Measurements from ENCODE around the gene SLC2A4RG. TPM values are rescaled to one million over a fixed set of nuclear protein-coding genes. Genes with fewer than 3 reads are reported as not detected.

Gene SLC2A4RG
- total RNA-seq, 2 experiments from 2014 or later: 123 to 125 TPM

- Histone ChIP-seq H3K4me1 (ENCODE audit: insufficient read depth, low read length) (peaks cover 30% of the 10 kb centered on the region), H3K27me3 (ENCODE audit: control insufficient read depth in 1 of 2, insufficient read depth in 2 of 2, low read length in 2 of 2) (no peaks in the 10 kb centered on the region), H3K9me3 (ENCODE audit: control insufficient read depth in 1 of 2, insufficient read depth in 1 of 2, low read length in 2 of 2) (no peaks in the 10 kb centered on the region), H3K4me3 (ENCODE audit: low read length) (no peak overlapping the region), H3K36me3 (ENCODE audit: insufficient read depth, low read length) (peaks cover 29% of the 10 kb centered on the region), H3K27ac (ENCODE audit: low read depth in 1 of 2, low read length in 2 of 2) (no peak overlapping the region)
- H3K36me3 Mint-ChIP-seq (ENCODE audit: low read depth): peaks cover 7% of the 10 kb centered on the region
- no peak for DNase-seq
- intact Hi-C loops (cut with DNase I, micrococcal nuclease): no loop called here
- no peak for TF ChIP-seq CTCF (IDR thresholded peaks at IDR 0.05)
- no peak for ATAC-seq (ENCODE audit: poor library complexity)
- H3K27ac Mint-ChIP-seq: peak overlapping the region; percentile 71
- H3K4me3 Mint-ChIP-seq: no peak overlapping the region
- H3K27me3 Mint-ChIP-seq: no peaks in the 10 kb centered on the region
- no peaks in the 10 kb centered on the region for H3K9me3 Mint-ChIP-seq
- CTCF ChIA-PET: no interaction called here
- H3K4me1 Mint-ChIP-seq (ENCODE audit: low read depth): peaks cover 21% of the 10 kb centered on the region
- POLR2A ChIA-PET: interaction anchor here (1.2 kb wide), 1 partner anchor 9 kb away, joined by 6 read pairs; the partner anchor contains the start of gene LIME1
Measured at GRCh38 chr20:63745424-63745805, 5.8 kb downstream of the SLC2A4RG start.

- Histone ChIP-seq H3K27me3 (ENCODE audit: control insufficient read depth in 1 of 2, insufficient read depth in 2 of 2, low read length in 2 of 2) (no peaks in the 10 kb centered on the region), H3K4me3 (ENCODE audit: low read length) (no peak overlapping the region), H3K36me3 (ENCODE audit: insufficient read depth, low read length) (peaks cover 27% of the 10 kb centered on the region), H3K4me1 (ENCODE audit: insufficient read depth, low read length) (peaks cover 30% of the 10 kb centered on the region), H3K27ac (ENCODE audit: low read depth in 1 of 2, low read length in 2 of 2) (no peak overlapping the region), H3K9me3 (ENCODE audit: control insufficient read depth in 1 of 2, insufficient read depth in 1 of 2, low read length in 2 of 2) (no peaks in the 10 kb centered on the region)
- Mint-ChIP-seq H3K4me3 (peak overlapping the region; percentile 20), H3K27ac (peak overlapping the region; percentile 71), H3K9me3 (no peaks in the 10 kb centered on the region), H3K4me1 (ENCODE audit: low read depth) (peaks cover 28% of the 10 kb centered on the region), H3K27me3 (no peaks in the 10 kb centered on the region), H3K36me3 (ENCODE audit: low read depth) (peaks cover 7% of the 10 kb centered on the region)
- ChIA-PET CTCF (no interaction called here), POLR2A (interaction anchor here (1.2 kb wide), 1 partner anchor 10 kb away, joined by 6 read pairs; the partner anchor contains the start of gene LIME1)
- ATAC-seq (ENCODE audit: poor library complexity) (no peak), DNase-seq (no peak)
- TF ChIP-seq CTCF (IDR thresholded peaks at IDR 0.05): no peak
- intact Hi-C loops (cut with DNase I, micrococcal nuclease): no loop called here
Measured at GRCh38 chr20:63745961-63746731, 6.6 kb downstream of the SLC2A4RG start.

- ChIA-PET POLR2A (no interaction called here), CTCF (no interaction called here)
- no peak for DNase-seq
Measured at GRCh38 chr20:63746751-63747315, 7.3 kb downstream of the SLC2A4RG start.

More at GRCh38 chr20:63746751-63747315, 7.3 kb downstream of the SLC2A4RG start:
- no peaks in the 10 kb centered on the region for H3K9me3 ChIP-seq (ENCODE audit: control insufficient read depth in 1 of 2, insufficient read depth in 1 of 2, low read length in 2 of 2)
- TF ChIP-seq CTCF (IDR thresholded peaks at IDR 0.05): no peak
- peaks cover 29% of the 10 kb centered on the region for H3K4me1 ChIP-seq (ENCODE audit: insufficient read depth, low read length)
- H3K9me3 Mint-ChIP-seq: no peaks in the 10 kb centered on the region
- intact Hi-C loops (cut with DNase I, micrococcal nuclease): no loop called here
- H3K36me3 Mint-ChIP-seq (ENCODE audit: low read depth): peaks cover 7% of the 10 kb centered on the region
- no peaks in the 10 kb centered on the region for H3K27me3 ChIP-seq (ENCODE audit: control insufficient read depth in 1 of 2, insufficient read depth in 2 of 2, low read length in 2 of 2)
- no peak overlapping the region for H3K4me3 ChIP-seq (ENCODE audit: low read length)
- ATAC-seq (ENCODE audit: poor library complexity): no peak
- H3K36me3 ChIP-seq (ENCODE audit: insufficient read depth, low read length): peaks cover 20% of the 10 kb centered on the region
- no peaks in the 10 kb centered on the region for H3K27me3 Mint-ChIP-seq
- H3K27ac Mint-ChIP-seq: no peak overlapping the region
- no peak overlapping the region for H3K4me3 Mint-ChIP-seq
- H3K4me1 Mint-ChIP-seq (ENCODE audit: low read depth): peaks cover 31% of the 10 kb centered on the region
- no peak overlapping the region for H3K27ac ChIP-seq (ENCODE audit: low read depth in 1 of 2, low read length in 2 of 2)
